HTR-8/SVneo (cell line): ENCODE measurements around the gene NUDCD2.

Experiments used
- DNase-seq: peaks from one replicate; pipeline ENCODE4 v3.0.0; 2011; ENCODE audit warnings: low spot score, mixed read lengths; ENCODE audit not compliant: insufficient read length
- FAIRE-seq: peaks from 2 replicates; lab custom pipeline; 2011; peaks lifted over from hg19 to GRCh38; lab: Jason Lieb, UNC

Gene NUDCD2

GRCh38 chr5:163459819-163460561 is at the start of gene NUDCD2:
Gene NUDCD2, minus strand, starts transcription at chr5:163460102. Its CDS starts 52 bp downstream, at chr5:163460050.
- FAIRE-seq: peak; percentile 90
- peak; percentile 94 for DNase-seq

GRCh38 chr5:163509291-163509951 is 49.5 kb upstream of the NUDCD2 start:
- FAIRE-seq (no peak), DNase-seq (no peak)

GRCh38 chr5:163508753-163509152 is 48.9 kb upstream of the NUDCD2 start:
- DNase-seq: no peak
- no peak for FAIRE-seq

- FAIRE-seq: no peak
- no peak for DNase-seq
Observed at GRCh38 chr5:163506726-163507125, 46.8 kb upstream of the NUDCD2 start.

GRCh38 chr5:163506095-163506457 is 46.2 kb upstream of the NUDCD2 start:
- DNase-seq: no peak
- FAIRE-seq: no peak

GRCh38 chr5:163505368-163506094 is 45.6 kb upstream of the NUDCD2 start, which contains the start of gene MAT2B:
Gene MAT2B, plus strand, starts transcription at chr5:163505619. Its CDS starts 68 bp downstream, at chr5:163505687.
- peak; percentile 87 for DNase-seq
- peak; percentile 82 for FAIRE-seq

GRCh38 chr5:163505049-163505367 is 45.1 kb upstream of the NUDCD2 start:
- FAIRE-seq: no peak
- DNase-seq: no peak

GRCh38 chr5:163504079-163504931 is 44.4 kb upstream of the NUDCD2 start:
- no peak for FAIRE-seq
- DNase-seq: no peak

GRCh38 chr5:163503106-163504078 is 43.5 kb upstream of the NUDCD2 start:
- FAIRE-seq (no peak), DNase-seq (peak; percentile 55)

- DNase-seq: no peak
- no peak for FAIRE-seq
Observed at GRCh38 chr5:163502521-163502920, 42.6 kb upstream of the NUDCD2 start.

- FAIRE-seq: no peak
Observed at GRCh38 chr5:163498886-163499285, 39.0 kb upstream of the NUDCD2 start.

GRCh38 chr5:163497315-163497714 is 37.4 kb upstream of the NUDCD2 start:
- FAIRE-seq: no peak
- no peak for DNase-seq

More at GRCh38 chr5:163498886-163499285, 39.0 kb upstream of the NUDCD2 start:
- DNase-seq: no peak

GRCh38 chr5:163496286-163496685 is 36.4 kb upstream of the NUDCD2 start:
- FAIRE-seq (no peak), DNase-seq (no peak)

GRCh38 chr5:163489745-163490075 is 29.8 kb upstream of the NUDCD2 start:
- no peak for FAIRE-seq

GRCh38 chr5:163489055-163489744 is 29.3 kb upstream of the NUDCD2 start:
- FAIRE-seq: no peak
- no peak for DNase-seq

More at GRCh38 chr5:163489745-163490075, 29.8 kb upstream of the NUDCD2 start:
- no peak for DNase-seq

- DNase-seq: no peak
- FAIRE-seq: no peak
Observed at GRCh38 chr5:163478982-163479271, 19.0 kb upstream of the NUDCD2 start.

- DNase-seq (no peak), FAIRE-seq (no peak)
Observed at GRCh38 chr5:163478126-163478981, 18.5 kb upstream of the NUDCD2 start.

- DNase-seq (no peak), FAIRE-seq (no peak)
Observed at GRCh38 chr5:163475411-163475810, 15.5 kb upstream of the NUDCD2 start.
